Osteocyte (in vitro differentiated cells): Measurements from ENCODE around the gene WNT3A. TPM values are rescaled to one million over a fixed set of nuclear protein-coding genes. Genes with fewer than 3 reads are reported as not detected.

Source experiments
- DNase-seq: peaks from one replicate; pipeline ENCODE4 v3.0.0; 2021; ENCODE audit warnings: mixed read lengths; ENCODE audit not compliant: unreplicated experiment; ENCODE audit errors: extremely low spot score
- H3K27ac Mint-ChIP-seq: one replicate; pipeline ENCODE4 v1.8.0; 2021; ENCODE audit warnings: mild to moderate bottlenecking, mixed read lengths; ENCODE audit not compliant: unreplicated experiment
- H3K27me3 Mint-ChIP-seq: one replicate; pipeline ENCODE4 v1.8.0; 2021; ENCODE audit warnings: mixed read lengths; ENCODE audit not compliant: unreplicated experiment
- H3K36me3 Mint-ChIP-seq: one replicate; pipeline ENCODE4 v1.8.0; 2021; ENCODE audit warnings: mixed read lengths; ENCODE audit not compliant: unreplicated experiment
- H3K4me1 Mint-ChIP-seq: one replicate; pipeline ENCODE4 v1.8.0; 2021; ENCODE audit warnings: mixed read lengths; ENCODE audit not compliant: unreplicated experiment
- H3K4me3 Mint-ChIP-seq: one replicate; pipeline ENCODE4 v1.8.0; 2021; ENCODE audit warnings: mild to moderate bottlenecking, moderate library complexity, mixed read lengths; ENCODE audit not compliant: unreplicated experiment
- H3K9me3 Mint-ChIP-seq: one replicate; pipeline ENCODE4 v1.8.0; 2021; ENCODE audit warnings: mixed read lengths; ENCODE audit not compliant: unreplicated experiment
- CTCF ChIP-seq: fragments of 200-600 bp; sonication (generic); IDR thresholded peaks from 2 replicates; pipeline ENCODE4 v1.5.0; 2021; ENCODE audit warnings: antibody characterized with exemption, mild to moderate bottlenecking, moderate library complexity
- total RNA-seq: library from RNA; stranded (reverse); gene quantifications from 2 replicates; pipeline ENCODE4 v1.2.1, GENCODE V29; 2021

Gene WNT3A
- total RNA-seq, 1 donor from 2014 or later = not detected

- H3K4me3 Mint-ChIP-seq = no peak overlapping the region
- peaks cover 14% of the 10 kb centered on the region for H3K9me3 Mint-ChIP-seq
- no peak overlapping the region for H3K27ac Mint-ChIP-seq
- H3K36me3 Mint-ChIP-seq = peaks cover 32% of the 10 kb centered on the region
- H3K4me1 Mint-ChIP-seq = peaks cover 8% of the 10 kb centered on the region
- no peak for DNase-seq
- no peaks in the 10 kb centered on the region for H3K27me3 Mint-ChIP-seq
- TF ChIP-seq CTCF = no peak
Measured at GRCh38 chr1:228095938-228096337, 89.1 kb downstream of the WNT3A start.

GRCh38 chr1:228096416-228097332, 89.9 kb downstream of the WNT3A start:
- Mint-ChIP-seq H3K27ac (no peak overlapping the region), H3K36me3 (peaks cover 32% of the 10 kb centered on the region), H3K27me3 (no peaks in the 10 kb centered on the region), H3K4me3 (no peak overlapping the region), H3K4me1 (peaks cover 6% of the 10 kb centered on the region), H3K9me3 (peaks cover 14% of the 10 kb centered on the region)
- DNase-seq = no peak
- no peak for TF ChIP-seq CTCF

- DNase-seq = no peak
- peaks cover 14% of the 10 kb centered on the region for H3K9me3 Mint-ChIP-seq
- H3K27ac Mint-ChIP-seq = no peak overlapping the region
- H3K4me3 Mint-ChIP-seq = no peak overlapping the region
- TF ChIP-seq CTCF = no peak
- H3K27me3 Mint-ChIP-seq = no peaks in the 10 kb centered on the region
- H3K36me3 Mint-ChIP-seq = peaks cover 32% of the 10 kb centered on the region
- H3K4me1 Mint-ChIP-seq = peaks cover 6% of the 10 kb centered on the region
Measured at GRCh38 chr1:228097333-228098081, 90.7 kb downstream of the WNT3A start.

- Mint-ChIP-seq H3K27me3 (no peaks in the 10 kb centered on the region), H3K36me3 (peaks cover 32% of the 10 kb centered on the region), H3K4me3 (no peak overlapping the region), H3K4me1 (peaks cover 11% of the 10 kb centered on the region), H3K27ac (no peak overlapping the region), H3K9me3 (peaks cover 14% of the 10 kb centered on the region)
- TF ChIP-seq CTCF = no peak
- DNase-seq = no peak
Measured at GRCh38 chr1:228098323-228098931, 91.6 kb downstream of the WNT3A start.
